SJCRH30 (cell line): ENCODE measurements around the gene MTA2. TPM values are rescaled to one million over a fixed set of nuclear protein-coding genes. Genes with fewer than 3 reads are reported as not detected.
"Not testable (repeated sequence)": the region's sequence is repeated elsewhere in the genome, so short reads cannot be mapped to it uniquely, and the experiment has no call there.

ENCODE experiments used
- DNase-seq, 2 experiments: peaks; one replicate each; pipeline ENCODE4 v3.0.0-alpha.2; 2015 to 2020
- H3K27ac ChIP-seq: fragments of 250-450 bp; sonication (Bioruptor Pico); 2 replicates; pipeline ENCODE4 v1.5.1; 2020; ENCODE audit warnings: mild to moderate bottlenecking, moderate library complexity
- H3K27me3 ChIP-seq: fragments of 250-450 bp; sonication (Bioruptor Pico); 2 replicates; pipeline ENCODE4 v1.5.1; 2020; ENCODE audit warnings: mild to moderate bottlenecking, moderate library complexity
- H3K36me3 ChIP-seq: fragments of 250-450 bp; sonication (Bioruptor Pico); 2 replicates; pipeline ENCODE4 v1.5.1; 2020; ENCODE audit warnings: mild to moderate bottlenecking, moderate library complexity
- H3K4me1 ChIP-seq: fragments of 250-450 bp; sonication (Bioruptor Pico); 2 replicates; pipeline ENCODE4 v1.5.1; 2020; ENCODE audit warnings: mild to moderate bottlenecking, moderate library complexity
- H3K4me3 ChIP-seq: fragments of 250-450 bp; sonication (Bioruptor Pico); 2 replicates; pipeline ENCODE4 v1.5.1; 2020; ENCODE audit warnings: mild to moderate bottlenecking, moderate library complexity
- H3K9me3 ChIP-seq: fragments of 250-450 bp; sonication (Bioruptor Pico); replicated peaks from 2 replicates; pipeline ENCODE4 v1.5.1; 2020; ENCODE audit warnings: mild to moderate bottlenecking, moderate library complexity
- total RNA-seq: library from RNA; depleted of rRNA; stranded (reverse); fragments of >200 nt; shearing (Covaris generic); gene quantifications from 2 replicates; pipeline ENCODE4 v1.2.3, GENCODE V29; 2014

The MTA2 gene
- total RNA-seq, 1 experiment from 2014 or later = 106 TPM

DNA sequence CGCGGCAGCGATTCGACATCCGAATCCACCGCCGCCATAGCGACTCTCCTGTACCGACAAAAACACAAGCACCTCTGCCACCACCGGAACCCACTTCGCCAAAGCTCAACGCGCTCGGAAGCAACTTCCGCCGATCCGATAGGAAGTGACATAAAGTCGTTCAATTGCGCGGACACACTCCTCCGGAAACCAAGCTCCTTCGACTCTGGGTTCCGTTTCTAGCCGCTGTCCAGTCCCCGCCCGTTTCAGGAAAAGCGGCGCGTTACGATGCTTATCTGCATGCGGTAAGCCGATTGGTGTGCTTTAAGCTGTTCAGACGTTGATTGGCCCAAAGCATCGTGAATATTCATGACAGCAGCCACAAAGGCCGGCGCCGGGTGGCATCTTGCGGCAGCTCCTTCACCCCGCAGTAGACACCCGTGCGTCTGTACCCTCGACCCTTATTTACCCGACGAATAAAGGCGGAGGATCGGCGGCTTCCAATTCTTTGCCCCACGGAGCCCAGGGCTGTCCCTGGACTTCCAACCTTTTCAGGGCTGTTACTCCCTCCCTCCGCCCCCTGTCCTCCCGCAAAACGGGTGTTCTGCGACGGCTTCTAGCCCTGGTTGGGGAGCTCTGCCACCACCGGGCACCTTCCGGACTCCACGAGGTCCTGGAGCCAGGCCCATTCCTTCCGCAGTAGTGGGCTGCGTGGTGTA is 10.1 kb downstream of the MTA2 start, which contains the start of gene TUT1:
TUT1 (minus strand) TSS at position 76 of the 698 bp plus-strand sequence; CDS start at position 38, 38 bp downstream.
- DNase-seq = peak; percentile 97 to 99
- peak within 1 kb of the TSS; percentile 70 for H3K4me3 ChIP-seq
- no peaks in the 10 kb centered on the region for H3K27me3 ChIP-seq
- H3K9me3 ChIP-seq = no peaks in the 10 kb centered on the region
- no peaks in the 10 kb centered on the region; the same call in 1 of the 2 replicates for H3K4me1 ChIP-seq
- H3K36me3 ChIP-seq = peaks cover 30% of the 10 kb centered on the region
- peak within 1 kb of the TSS; percentile 59 for H3K27ac ChIP-seq

DNA sequence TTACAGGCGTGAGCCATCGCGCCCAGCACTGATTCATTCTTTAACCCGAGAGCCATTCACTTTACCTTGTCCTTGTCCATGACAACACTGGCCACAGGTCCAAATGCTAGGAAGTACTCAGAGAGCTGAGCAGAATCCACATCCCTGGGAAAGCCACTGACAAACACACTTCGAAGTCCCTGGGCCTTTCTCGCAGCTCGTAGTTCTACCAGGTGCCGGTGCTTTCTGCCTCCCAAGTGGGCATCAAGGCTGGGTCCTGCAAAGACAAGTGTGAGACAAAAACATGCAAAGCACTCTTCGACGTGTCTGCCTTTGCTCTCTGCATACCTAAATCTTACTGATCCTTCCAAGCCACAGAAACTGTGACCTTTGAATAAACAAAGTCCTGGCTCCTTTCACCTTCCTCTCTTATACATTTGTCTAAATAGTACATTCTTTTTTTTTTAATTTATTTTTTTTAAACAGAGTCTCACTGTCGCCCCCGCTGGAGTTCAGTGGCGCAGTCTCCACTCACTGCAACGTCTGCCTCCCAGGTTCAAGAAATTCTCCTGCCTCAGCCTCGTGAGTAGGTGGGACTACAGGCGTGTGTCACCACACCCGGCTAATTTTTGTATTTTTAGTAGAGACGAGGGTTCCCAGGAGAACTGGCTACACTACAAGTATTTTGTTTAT is 12.6 kb downstream of the MTA2 start:
- Histone ChIP-seq H3K4me1 (no peaks in the 10 kb centered on the region; the same call in 1 of the 2 replicates), H3K36me3 (peaks cover 28% of the 10 kb centered on the region), H3K27me3 (no peaks in the 10 kb centered on the region), H3K27ac (no peak overlapping the region), H3K9me3 (no peaks in the 10 kb centered on the region), H3K4me3 (no peak overlapping the region)
- no peak for DNase-seq

DNA sequence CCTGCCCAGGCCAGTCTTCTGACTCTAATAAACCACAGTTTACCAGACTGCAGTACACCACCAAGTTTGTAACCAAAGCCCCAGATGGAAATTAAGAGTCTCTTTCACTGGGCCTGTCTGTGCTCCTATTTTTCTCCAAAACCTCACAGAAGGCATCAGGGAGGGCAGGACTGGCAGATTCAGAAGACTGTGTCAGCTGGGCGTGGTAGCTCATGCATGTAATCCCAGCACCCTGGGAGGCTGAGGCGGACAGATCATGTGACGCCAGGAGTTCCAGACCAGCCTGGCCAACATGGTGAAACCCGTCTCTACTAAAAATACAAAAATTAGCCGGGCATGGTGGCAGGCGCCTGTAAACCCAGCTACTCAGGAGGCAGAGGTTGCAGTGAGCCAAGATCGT is 16.3 kb downstream of the MTA2 start:
- H3K9me3 ChIP-seq, DNase-seq, H3K27ac ChIP-seq, H3K27me3 ChIP-seq, H3K4me3 ChIP-seq, H3K4me1 ChIP-seq: not testable (repeated sequence)
- H3K36me3 ChIP-seq = peaks cover 23% of the 10 kb centered on the region

- H3K27ac ChIP-seq, H3K27me3 ChIP-seq, H3K9me3 ChIP-seq, H3K4me1 ChIP-seq, DNase-seq, H3K4me3 ChIP-seq: not testable (repeated sequence)
- peaks cover 24% of the 10 kb centered on the region; the same call in 1 of the 2 replicates for H3K36me3 ChIP-seq
Observed at GRCh38 chr11:62581735-62582134, 19.9 kb downstream of the MTA2 start.

GRCh38 chr11:62580959-62581715 is 20.5 kb downstream of the MTA2 start:
- Histone ChIP-seq H3K9me3 (no peaks in the 10 kb centered on the region), H3K27ac (no peak overlapping the region), H3K36me3 (peaks cover 20% of the 10 kb centered on the region; the same call in 1 of the 2 replicates), H3K27me3 (no peaks in the 10 kb centered on the region), H3K4me3 (no peak overlapping the region), H3K4me1 (no peaks in the 10 kb centered on the region)
- no peak for DNase-seq

DNA sequence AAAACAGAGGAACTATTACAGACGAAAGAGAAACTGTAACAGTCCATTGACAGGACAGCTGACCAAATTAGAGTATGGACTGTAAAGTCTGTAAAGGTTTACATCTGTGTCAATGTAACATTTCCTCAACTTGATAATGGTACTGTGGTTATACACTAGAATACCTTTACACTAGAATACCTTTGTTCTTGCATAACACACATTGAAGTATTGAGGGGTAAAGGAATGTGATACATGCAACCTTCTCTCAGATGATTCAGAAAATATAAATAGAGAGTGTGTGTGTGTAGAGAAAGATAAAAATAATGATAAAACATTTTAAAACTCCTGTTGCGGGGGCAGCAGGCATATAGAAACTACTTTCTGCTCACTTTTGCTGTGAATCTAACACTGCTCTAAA is 22.4 kb downstream of the MTA2 start:
- Histone ChIP-seq H3K4me1 (peaks cover 3% of the 10 kb centered on the region; the same call in 1 of the 2 replicates), H3K27me3 (no peaks in the 10 kb centered on the region), H3K4me3 (no peak overlapping the region), H3K9me3 (no peaks in the 10 kb centered on the region), H3K27ac (no peak overlapping the region), H3K36me3 (peaks cover 16% of the 10 kb centered on the region; the same call in 1 of the 2 replicates)
- no peak for DNase-seq

- H3K4me1 ChIP-seq = peaks cover 3% of the 10 kb centered on the region; the same call in 1 of the 2 replicates
- H3K27ac ChIP-seq = no peak overlapping the region
- H3K36me3 ChIP-seq = peaks cover 12% of the 10 kb centered on the region; the same call in 1 of the 2 replicates
- H3K4me3 ChIP-seq = no peak overlapping the region
- no peaks in the 10 kb centered on the region for H3K27me3 ChIP-seq
- no peaks in the 10 kb centered on the region for H3K9me3 ChIP-seq
- no peak for DNase-seq
Observed at GRCh38 chr11:62578541-62578940, 23.1 kb downstream of the MTA2 start.

DNA sequence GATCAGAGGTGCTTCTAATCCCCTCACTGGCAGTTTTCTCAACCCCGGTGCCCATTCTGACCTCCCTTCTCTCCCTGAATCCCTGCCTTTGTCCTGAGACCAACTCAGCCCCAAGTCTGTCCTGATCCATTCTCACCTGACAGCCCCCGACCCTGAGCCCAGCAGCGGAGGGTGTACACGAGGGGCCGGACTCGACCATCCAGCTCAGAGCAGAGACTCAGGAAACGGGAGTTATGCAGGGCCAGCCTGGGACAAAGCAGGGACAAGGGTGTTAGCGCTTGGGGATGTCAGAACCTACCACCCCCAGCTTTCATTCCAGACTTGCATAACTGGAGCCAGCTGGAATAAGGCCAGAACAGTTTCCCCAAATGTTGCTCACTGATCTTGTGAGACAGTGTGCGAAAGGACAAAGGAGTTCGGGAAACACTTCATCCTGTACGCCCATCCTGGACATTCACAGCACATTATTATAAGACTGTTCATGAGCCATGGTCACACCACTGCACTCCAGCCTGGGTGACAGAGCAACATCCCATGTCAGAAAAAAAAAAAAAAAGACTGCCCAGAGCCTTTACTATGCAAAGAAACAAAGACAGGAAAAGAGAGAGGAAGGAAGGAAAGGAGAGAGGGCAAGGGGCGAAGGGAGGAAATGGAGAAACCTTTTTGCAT is 24.5 kb downstream of the MTA2 start:
- peaks cover 15% of the 10 kb centered on the region for H3K36me3 ChIP-seq
- no peaks in the 10 kb centered on the region for H3K9me3 ChIP-seq
- no peak overlapping the region for H3K27ac ChIP-seq
- H3K4me1 ChIP-seq = peaks cover 3% of the 10 kb centered on the region; the same call in 1 of the 2 replicates
- DNase-seq = no peak
- H3K27me3 ChIP-seq = no peaks in the 10 kb centered on the region
- no peak overlapping the region for H3K4me3 ChIP-seq

- H3K36me3 ChIP-seq = peaks cover 28% of the 10 kb centered on the region
- no peaks in the 10 kb centered on the region for H3K9me3 ChIP-seq
- DNase-seq = no peak
- peaks cover 3% of the 10 kb centered on the region; the same call in 1 of the 2 replicates for H3K4me1 ChIP-seq
- no peaks in the 10 kb centered on the region for H3K27me3 ChIP-seq
- no peak overlapping the region for H3K4me3 ChIP-seq
- no peak overlapping the region; the same call in 1 of the 2 replicates for H3K27ac ChIP-seq
Observed at GRCh38 chr11:62575837-62576236, 25.8 kb downstream of the MTA2 start.

DNA sequence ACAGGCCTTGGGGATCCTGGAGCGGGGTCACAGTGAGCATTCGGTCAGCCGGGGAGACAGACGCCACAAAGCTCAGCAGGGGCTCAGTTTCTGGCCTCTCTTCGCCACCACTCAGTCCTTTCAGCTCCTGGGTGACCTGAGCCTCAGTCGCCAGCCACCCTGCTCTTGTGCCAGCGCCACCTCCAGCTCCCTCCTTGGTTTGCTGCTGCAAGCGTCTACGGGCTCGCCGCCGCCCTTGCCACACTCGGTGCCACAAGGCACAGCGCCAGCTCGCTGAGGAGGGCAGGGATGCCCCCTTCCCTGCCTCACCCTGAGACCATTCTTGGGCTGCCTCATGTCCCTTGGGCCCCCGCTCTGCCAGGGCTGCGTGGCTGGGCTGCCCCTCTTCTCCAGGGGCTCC is 26.5 kb downstream of the MTA2 start:
- Histone ChIP-seq H3K4me1 (peaks cover 3% of the 10 kb centered on the region; the same call in 1 of the 2 replicates), H3K9me3 (no peaks in the 10 kb centered on the region), H3K27me3 (no peaks in the 10 kb centered on the region), H3K4me3 (peak overlapping the region; percentile 71), H3K27ac (peak overlapping the region; percentile 72), H3K36me3 (peaks cover 35% of the 10 kb centered on the region)
- no peak for DNase-seq

- Histone ChIP-seq H3K4me1 (peaks cover 3% of the 10 kb centered on the region; the same call in 1 of the 2 replicates), H3K36me3 (peaks cover 37% of the 10 kb centered on the region), H3K9me3 (no peaks in the 10 kb centered on the region), H3K27me3 (no peaks in the 10 kb centered on the region), H3K27ac (peak overlapping the region; percentile 72), H3K4me3 (peak overlapping the region; percentile 71)
- peak; percentile 54 to 67 for DNase-seq
Observed at GRCh38 chr11:62574363-62575071, 27.1 kb downstream of the MTA2 start.

DNA sequence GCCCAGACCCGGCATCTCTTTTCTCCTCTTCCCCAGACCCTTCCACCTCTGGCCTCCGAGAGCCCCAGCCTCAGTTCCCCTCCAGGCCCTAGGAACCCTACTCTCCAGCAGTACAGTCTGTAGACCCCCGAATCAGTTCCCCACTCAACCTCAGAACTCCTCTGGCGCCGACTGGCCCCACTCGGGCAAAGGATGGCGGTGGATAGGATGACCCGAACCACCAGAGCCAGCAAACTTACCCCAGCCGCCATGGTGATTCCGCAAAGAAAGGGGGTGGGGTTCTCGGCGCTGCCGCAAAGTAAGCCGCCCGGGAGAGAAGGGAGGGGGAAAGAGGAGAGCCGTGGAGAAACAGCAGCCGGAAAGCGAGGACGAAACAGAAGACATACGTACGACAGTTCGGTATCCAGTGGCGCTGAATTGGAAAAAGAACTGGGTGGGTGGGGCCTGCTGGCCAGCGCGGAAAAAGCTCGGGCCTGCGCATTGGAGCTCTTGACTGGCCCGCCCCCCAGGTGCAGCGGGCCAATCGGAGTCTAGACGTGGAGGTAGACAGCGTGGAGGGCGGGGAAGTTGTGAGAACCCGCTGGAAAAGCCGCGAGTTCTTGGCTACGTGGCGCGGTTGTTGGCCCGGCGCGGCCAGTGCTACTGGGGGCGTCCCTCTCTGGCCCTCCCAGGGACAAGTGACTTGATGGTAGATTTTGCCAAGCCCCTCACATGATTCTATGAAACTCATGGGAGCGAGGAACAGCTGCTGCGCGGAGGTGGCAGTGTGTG is 27.9 kb downstream of the MTA2 start, which contains the start of gene EEF1G:
EEF1G (minus strand) TSS at position 300 of the 771 bp plus-strand sequence; CDS start at position 251, 49 bp downstream.
- Histone ChIP-seq H3K9me3 (no peaks in the 10 kb centered on the region), H3K4me3 (peak within 1 kb of the TSS; percentile 71), H3K4me1 (peaks cover 3% of the 10 kb centered on the region; the same call in 1 of the 2 replicates), H3K27me3 (no peaks in the 10 kb centered on the region), H3K36me3 (peaks cover 44% of the 10 kb centered on the region), H3K27ac (peak within 1 kb of the TSS; percentile 72)
- DNase-seq = peak; percentile 99

GRCh38 chr11:62573006-62573591 is 28.6 kb downstream of the MTA2 start:
- Histone ChIP-seq H3K4me3 (peak overlapping the region; percentile 71), H3K9me3 (no peaks in the 10 kb centered on the region), H3K27me3 (no peaks in the 10 kb centered on the region), H3K36me3 (peaks cover 49% of the 10 kb centered on the region), H3K4me1 (peaks cover 3% of the 10 kb centered on the region; the same call in 1 of the 2 replicates), H3K27ac (peak overlapping the region; percentile 67)
- DNase-seq = peak; percentile 27 to 43
